Measurements from ENCODE around the gene DNM1. TPM values are rescaled to one million over a fixed set of nuclear protein-coding genes. Genes with fewer than 3 reads are reported as not detected.

DNM1 gene
- total and polyA plus RNA-seq, 2 experiments from 2014 or later = 14.4 to 37.2 TPM

- H3K27ac ChIP-seq = no peak overlapping the region
- no peak for TF ChIP-seq EZH2phosphoT487 (IDR thresholded peaks at IDR 0.05; ENCODE audit: low read depth, severe bottlenecking, unreplicated experiment)
- TF ChIP-seq EZH2 (IDR thresholded peaks at IDR 0.05; ENCODE audit: borderline replicate concordance) = no peak
- TF ChIP-seq CTCF (IDR thresholded peaks at IDR 0.05; ENCODE audit: poor library complexity) = no peak
- H3K9me3 ChIP-seq (ENCODE audit: low read depth) = no peaks in the 10 kb centered on the region
- no peak overlapping the region for H3K4me3 ChIP-seq
- no peaks in the 10 kb centered on the region for H3K9me2 ChIP-seq (replicated peaks; ENCODE audit: insufficient read depth)
- no peaks in the 10 kb centered on the region for H3K27me3 ChIP-seq
- H3K36me3 ChIP-seq (replicated peaks; ENCODE audit: insufficient read depth, low read depth) = no peaks in the 10 kb centered on the region
- H2AFZ ChIP-seq = no peak overlapping the region
- DNase-seq (ENCODE audit: low spot score) = no peak
- H4K20me1 ChIP-seq (ENCODE audit: insufficient read depth, poor library complexity, severe bottlenecking) = no peaks in the 10 kb centered on the region
- peaks cover 26% of the 10 kb centered on the region for H3K79me2 ChIP-seq
- H3K4me2 ChIP-seq = no peak overlapping the region
- WGBS (ENCODE audit: low lambda C conversion rate, missing lambda C conversion rate) = 95% methylated on average over 14 of the region's 14 CpGs
- H3K4me1 ChIP-seq (ENCODE audit: insufficient read depth) = peaks cover 9% of the 10 kb centered on the region
These were observed 9.6 kb upstream of the DNM1 start for GRCh38 chr9:128193469-128194096.

GRCh38 chr9:128201441-128202369 is 1.5 kb upstream of the DNM1 start:
- H4K20me1 ChIP-seq (ENCODE audit: insufficient read depth, poor library complexity, severe bottlenecking) = no peaks in the 10 kb centered on the region
- H3K4me1 ChIP-seq (ENCODE audit: insufficient read depth) = peaks cover 4% of the 10 kb centered on the region
- H3K79me2 ChIP-seq = peaks cover 13% of the 10 kb centered on the region
- no peak overlapping the region for H3K27ac ChIP-seq
- H3K4me2 ChIP-seq = no peak overlapping the region
- no peak overlapping the region for H3K4me3 ChIP-seq
- H2AFZ ChIP-seq = no peak overlapping the region
- H3K9me2 ChIP-seq (replicated peaks; ENCODE audit: insufficient read depth) = no peaks in the 10 kb centered on the region
- no peaks in the 10 kb centered on the region for H3K27me3 ChIP-seq
- H3K9me3 ChIP-seq (ENCODE audit: low read depth) = no peaks in the 10 kb centered on the region
- WGBS (ENCODE audit: low lambda C conversion rate, missing lambda C conversion rate) = 80% methylated on average over 13 of the region's 13 CpGs
- TF ChIP-seq EZH2phosphoT487 (IDR thresholded peaks at IDR 0.05; ENCODE audit: low read depth, severe bottlenecking, unreplicated experiment) (no peak), CTCF (IDR thresholded peaks at IDR 0.05; ENCODE audit: poor library complexity) (no peak), EZH2 (IDR thresholded peaks at IDR 0.05; ENCODE audit: borderline replicate concordance) (no peak)
- no peaks in the 10 kb centered on the region for H3K36me3 ChIP-seq (replicated peaks; ENCODE audit: insufficient read depth, low read depth)
- no peak for DNase-seq (ENCODE audit: low spot score)

GRCh38 chr9:128202648-128203023 is 543 bp upstream of the DNM1 start:
- H3K4me1 ChIP-seq (ENCODE audit: insufficient read depth) = peaks cover 9% of the 10 kb centered on the region
- H3K4me2 ChIP-seq = peak overlapping the region; percentile 96
- H3K36me3 ChIP-seq (replicated peaks; ENCODE audit: insufficient read depth, low read depth) = no peaks in the 10 kb centered on the region
- 43% methylated on average over 2 of the region's 2 CpGs for WGBS (ENCODE audit: low lambda C conversion rate, missing lambda C conversion rate)
- H2AFZ ChIP-seq = no peak overlapping the region
- DNase-seq (ENCODE audit: low spot score) = no peak
- no peaks in the 10 kb centered on the region for H3K27me3 ChIP-seq
- no peaks in the 10 kb centered on the region for H3K9me3 ChIP-seq (ENCODE audit: low read depth)
- H3K79me2 ChIP-seq = peaks cover 13% of the 10 kb centered on the region
- no peak overlapping the region for H3K4me3 ChIP-seq
- TF ChIP-seq EZH2phosphoT487 (IDR thresholded peaks at IDR 0.05; ENCODE audit: low read depth, severe bottlenecking, unreplicated experiment) (no peak), CTCF (IDR thresholded peaks at IDR 0.05; ENCODE audit: poor library complexity) (no peak), EZH2 (IDR thresholded peaks at IDR 0.05; ENCODE audit: borderline replicate concordance) (no peak)
- no peaks in the 10 kb centered on the region for H3K9me2 ChIP-seq (replicated peaks; ENCODE audit: insufficient read depth)
- H4K20me1 ChIP-seq (ENCODE audit: insufficient read depth, poor library complexity, severe bottlenecking) = no peaks in the 10 kb centered on the region
- no peak overlapping the region for H3K27ac ChIP-seq
